ENCODE measurements around the gene LMCD1.

Gene LMCD1

DNA sequence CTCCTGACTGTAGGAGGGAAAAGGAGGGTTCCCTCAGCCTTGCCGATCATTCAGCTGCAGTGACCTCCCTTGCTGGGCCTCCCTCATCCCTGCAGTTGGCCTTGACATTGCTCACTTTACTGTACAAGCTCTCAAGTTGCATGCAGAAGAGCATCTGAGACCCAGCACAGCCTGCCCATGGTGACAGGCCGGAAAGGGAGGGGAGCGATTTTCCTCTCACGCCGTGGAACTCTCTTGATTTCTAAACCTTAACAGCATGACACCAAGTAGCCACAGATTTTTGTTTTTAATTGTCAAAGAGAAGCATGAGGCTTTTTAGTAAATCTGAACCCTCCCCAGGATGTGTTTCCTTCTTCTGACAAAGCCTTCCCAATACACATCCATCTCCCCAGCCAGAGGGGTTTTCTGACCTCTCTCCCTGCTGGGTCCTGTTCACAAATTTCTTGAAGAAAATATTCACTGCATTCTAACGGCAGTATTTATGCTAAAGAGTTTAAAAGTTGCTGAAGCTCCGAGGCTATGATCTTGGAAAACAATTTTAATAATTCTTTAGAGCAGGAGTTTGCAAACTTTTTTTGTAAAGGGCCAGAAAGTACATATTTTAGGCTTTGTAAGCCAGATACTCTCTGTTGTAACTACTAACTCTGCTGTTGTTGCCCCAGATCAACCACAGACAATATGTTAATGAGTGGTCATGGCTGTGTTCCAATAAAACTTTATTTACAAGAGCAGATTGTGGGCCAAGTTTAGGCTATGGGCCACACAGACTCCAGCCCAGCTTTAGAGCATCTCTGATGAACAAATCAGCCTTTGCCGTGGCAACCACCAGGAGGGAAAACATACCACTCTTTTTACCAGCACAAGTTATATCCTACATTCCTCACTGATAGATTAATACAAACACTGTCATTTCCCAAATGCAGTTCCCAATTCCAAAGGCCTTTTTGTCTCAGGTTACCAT lies 34.8 kb downstream of the LMCD1 start:
- peak; percentile 58 to 67 for DNase-seq (ENCODE audit: low read depth in 2 of 2)

DNA sequence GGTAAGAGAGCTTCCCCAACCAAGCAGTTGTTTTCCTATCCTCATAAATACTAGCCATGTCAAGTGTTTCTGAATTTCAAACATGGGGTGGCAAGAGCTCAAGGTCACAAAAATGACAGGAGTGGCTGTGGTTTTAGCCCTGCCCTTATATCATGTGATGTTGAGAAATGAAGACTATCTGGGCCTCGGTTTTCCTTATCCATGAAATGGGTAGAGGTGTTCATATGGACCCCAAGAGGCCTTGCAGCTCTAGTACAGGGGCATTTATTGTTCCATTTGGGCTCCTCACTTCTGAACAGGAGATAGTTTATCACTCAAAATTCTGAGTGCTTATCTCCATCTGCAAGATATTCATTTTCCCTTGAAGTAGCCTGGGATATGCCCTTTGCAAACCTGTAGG lies 35.8 kb downstream of the LMCD1 start:
- no peak for DNase-seq (ENCODE audit: low read depth in 2 of 2)

DNA sequence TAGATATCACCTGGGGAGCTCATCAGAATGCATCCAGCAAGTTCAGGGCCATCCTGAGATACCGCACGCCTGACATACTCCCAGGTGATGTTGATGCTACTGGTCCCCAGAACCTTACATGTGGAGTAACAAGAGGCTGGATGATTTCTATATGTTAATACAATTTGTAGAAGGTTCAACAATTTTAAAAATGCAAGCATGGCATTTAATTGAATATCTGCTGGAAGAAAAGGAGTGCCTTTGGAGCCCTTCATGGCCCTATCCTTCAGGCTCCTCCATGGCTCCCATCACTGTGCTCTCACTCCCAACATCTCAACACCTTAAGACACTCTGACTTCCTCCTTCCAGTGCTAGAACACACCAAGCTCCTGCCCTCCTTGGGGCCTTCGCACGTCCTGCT lies 36.6 kb downstream of the LMCD1 start:
- no peak for DNase-seq (ENCODE audit: low read depth in 2 of 2)

DNA sequence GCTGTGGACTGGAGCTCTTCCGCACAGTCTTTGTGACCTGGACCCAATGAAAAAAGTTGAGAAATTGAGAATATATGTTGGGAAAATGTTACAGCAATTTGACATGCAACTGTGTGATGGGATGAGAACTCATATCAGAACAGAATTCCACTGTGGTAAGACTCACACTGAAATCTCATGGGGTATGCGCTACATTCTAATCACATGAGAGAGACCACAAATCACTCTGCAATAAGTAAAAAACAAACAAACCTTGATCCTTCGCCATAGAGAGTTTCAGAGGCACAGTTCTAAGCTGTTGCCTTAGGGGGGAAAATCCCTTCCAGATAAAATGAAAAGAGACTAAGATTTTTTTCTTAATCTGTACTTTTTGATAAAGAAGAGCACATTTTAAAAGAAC lies 37.3 kb downstream of the LMCD1 start:
- DNase-seq (ENCODE audit: low read depth in 2 of 2), result peak; percentile 82 to 85

DNA sequence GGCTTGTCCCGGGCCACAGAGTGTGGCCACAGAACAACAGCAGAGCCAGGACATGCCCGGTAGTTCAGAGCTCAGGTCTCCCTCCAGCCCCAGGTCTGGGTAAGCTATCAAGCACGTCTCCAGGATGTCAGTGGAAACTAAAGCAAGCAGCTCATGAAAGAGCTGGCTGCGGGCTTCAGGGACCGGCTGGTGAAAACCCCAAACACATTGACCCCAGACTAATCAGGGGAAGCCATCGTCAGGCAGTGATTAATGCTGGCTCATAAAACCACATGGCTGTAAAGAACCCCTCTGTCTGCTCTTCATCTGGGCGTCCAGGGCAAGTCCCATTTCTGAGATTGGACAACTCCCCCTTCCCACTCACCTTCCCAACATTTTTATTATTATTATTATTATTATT lies 37.8 kb downstream of the LMCD1 start:
- DNase-seq (ENCODE audit: low read depth in 2 of 2), result peak in 1 of 2 experiments; percentile 47

DNA sequence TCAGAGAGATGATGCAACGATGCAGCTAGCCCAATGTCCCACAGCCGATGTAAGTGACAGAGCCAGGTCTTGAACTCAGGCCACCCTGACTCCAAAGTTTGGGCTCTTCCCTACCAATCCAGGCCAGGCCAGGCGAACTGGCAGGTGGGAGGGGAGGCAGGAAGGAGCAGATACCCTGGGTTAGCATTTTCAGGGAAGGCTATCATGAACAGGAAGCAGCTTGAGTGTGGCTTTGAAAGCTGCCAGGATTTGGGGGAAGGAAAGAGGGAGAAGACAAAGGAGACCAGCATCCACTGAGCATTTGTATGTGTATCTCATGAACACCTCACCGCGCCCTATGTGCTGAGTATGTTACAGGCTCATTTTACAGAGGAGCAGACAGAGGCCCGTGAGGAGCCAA lies 38.8 kb downstream of the LMCD1 start:
- no peak for DNase-seq (ENCODE audit: low read depth in 2 of 2)

DNA sequence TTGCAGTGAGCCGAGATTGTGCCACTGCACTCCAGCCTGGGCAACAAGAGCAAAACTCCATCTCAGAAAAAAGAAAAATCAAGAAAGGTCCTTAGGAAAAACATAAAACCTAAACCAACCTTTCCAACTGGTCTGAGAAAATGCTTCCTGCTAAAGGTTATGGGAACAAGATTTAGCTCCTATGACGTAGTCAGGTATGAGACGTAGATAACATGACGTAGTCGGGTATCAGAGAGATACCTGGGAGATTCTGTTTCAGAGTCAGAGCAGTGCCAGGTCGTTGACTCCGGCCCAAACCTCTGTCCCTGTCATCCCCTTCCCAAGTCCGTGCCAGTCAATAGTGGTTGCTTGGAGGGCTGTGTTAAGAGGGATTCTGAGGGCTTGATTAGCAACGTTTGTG lies 39.9 kb downstream of the LMCD1 start:
- DNase-seq (ENCODE audit: low read depth in 2 of 2), result no peak

DNA sequence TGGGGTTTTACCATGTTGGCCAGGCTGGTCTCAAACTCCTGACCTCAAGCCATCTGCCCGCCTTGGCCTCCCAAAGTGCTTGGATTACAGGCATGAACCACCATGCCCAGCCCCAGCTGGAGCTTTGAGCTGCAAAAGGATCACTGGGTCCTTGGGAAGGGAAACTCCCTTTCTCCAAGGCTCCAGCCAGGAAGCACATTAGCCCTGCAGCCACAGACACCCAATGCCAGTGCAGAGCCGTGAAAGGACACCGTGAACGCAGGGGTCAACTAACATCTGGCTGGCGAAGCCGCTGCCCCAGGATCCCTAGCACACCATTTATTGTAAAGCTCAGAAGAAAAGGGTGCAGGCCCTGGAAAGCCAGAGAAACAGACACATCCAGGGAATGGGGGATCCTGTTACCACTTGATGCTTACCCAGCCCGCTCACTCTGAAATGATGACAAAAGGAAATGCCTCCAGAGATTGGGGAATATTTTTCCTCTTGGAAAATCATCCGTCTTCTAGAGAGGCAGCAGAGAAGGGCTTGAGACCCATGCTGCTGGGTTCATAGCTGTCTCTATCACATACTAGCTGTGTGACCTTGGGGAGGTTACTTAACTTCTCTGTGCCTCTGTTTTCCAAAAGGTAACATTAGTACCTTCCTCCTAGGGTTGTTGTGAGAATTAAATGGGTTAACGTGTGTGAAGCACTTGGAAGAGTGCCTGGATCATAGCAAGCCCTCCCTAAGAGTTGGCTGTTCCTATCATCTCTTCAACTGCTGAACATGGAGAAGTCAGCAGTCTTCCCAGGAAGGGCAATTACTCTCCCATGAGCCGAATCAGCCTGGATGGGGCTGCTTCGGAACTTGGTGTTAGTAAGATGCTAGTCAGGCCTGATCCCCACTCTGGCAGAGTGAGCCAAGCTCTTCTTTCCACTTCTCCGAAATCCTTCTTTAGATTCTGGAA lies 40.8 kb downstream of the LMCD1 start:
- no peak for DNase-seq (ENCODE audit: low read depth in 2 of 2)

DNA sequence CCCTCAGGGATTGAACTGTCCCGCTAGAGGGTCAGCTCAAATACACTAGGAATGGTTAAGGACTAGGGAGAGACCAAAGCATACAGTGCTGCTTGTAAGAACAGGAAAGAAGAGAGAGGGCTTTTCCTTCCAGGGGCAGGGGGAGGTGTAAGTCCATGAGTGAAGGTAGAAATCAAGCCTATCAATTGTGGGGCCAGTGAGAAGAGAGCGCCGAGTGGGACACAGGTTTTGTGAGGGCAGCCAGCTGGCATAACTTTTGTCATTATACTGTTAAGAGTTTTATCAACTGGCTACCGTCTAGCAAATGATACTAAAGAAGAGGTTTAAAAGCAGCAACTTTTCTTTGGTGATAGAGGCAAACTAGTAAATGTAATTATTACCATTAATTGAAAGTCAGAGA lies 45.0 kb downstream of the LMCD1 start:
- no peak for DNase-seq (ENCODE audit: low read depth in 2 of 2)

DNA sequence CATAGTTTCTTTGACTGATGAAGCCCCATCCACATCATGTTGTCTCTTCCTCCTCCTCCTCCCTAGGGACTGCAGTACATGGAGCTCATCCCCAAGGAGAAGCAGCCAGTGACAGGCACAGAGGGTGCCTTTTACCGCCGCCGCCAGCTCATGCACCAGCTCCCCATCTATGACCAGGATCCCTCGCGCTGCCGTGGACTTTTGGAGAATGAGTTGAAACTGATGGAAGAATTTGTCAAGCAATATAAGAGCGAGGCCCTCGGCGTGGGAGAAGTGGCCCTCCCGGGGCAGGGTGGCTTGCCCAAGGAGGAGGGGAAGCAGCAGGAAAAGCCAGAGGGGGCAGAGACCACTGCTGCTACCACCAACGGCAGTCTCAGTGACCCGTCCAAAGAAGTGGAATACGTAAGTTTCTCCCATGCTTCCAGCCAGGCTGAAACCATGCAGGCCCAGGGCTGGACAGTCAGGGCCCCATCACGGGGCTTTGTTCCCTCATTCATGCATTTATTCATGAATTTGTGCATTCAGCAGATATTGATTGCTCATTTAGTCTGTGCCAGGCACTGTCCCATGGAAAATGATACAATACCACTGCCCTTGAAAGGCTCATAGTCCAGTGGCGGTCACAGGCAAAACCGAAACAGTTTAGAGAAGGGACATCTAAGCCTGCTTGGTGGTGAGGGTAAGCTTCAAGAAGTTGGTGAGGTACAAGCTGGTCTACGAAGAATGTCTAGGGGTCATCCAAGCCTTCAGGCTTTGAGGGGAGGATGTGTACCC lies 47.1 kb downstream of the LMCD1 start:
- DNase-seq (ENCODE audit: low read depth in 2 of 2), result no peak

DNA sequence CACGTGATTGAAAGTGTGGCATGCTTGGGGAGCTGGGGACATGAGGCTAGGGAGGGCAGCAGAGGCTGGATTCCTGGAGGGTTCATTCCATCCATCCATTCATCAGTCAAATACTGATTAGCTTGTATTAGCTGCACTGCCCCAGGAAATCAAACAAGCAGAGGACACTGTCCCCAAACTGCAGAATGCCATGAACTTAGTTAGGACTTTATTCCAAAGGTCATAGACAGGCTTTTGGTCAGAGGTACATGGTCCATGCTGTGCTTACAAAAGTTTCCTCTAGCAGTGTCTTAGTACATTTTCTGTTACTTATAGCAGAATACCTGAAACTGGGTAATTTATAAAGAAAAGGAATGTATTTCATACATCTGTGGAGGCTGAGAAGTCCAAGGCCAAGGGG lies 47.7 kb downstream of the LMCD1 start:
- no peak for DNase-seq (ENCODE audit: low read depth in 2 of 2)

DNA sequence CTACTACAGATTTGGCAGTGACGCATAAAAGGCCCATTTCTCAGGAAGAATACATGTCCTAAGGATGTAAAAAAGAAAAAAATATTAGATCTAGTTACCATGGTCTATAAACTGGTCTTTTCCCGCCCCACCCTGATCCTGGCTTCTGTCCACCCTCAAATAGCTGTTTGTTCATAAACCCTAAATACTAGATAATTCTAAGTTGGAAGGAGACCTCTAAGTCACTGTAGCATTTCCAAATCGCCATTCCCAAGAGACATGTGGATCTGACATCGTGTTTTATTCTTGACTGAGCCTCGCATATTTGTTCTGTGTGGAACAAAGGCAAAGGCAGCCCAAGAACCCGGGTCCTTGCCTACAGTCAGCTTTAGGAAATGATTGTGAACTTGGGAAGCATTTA lies 49.0 kb downstream of the LMCD1 start:
- DNase-seq (ENCODE audit: low read depth in 2 of 2), result no peak

DNA sequence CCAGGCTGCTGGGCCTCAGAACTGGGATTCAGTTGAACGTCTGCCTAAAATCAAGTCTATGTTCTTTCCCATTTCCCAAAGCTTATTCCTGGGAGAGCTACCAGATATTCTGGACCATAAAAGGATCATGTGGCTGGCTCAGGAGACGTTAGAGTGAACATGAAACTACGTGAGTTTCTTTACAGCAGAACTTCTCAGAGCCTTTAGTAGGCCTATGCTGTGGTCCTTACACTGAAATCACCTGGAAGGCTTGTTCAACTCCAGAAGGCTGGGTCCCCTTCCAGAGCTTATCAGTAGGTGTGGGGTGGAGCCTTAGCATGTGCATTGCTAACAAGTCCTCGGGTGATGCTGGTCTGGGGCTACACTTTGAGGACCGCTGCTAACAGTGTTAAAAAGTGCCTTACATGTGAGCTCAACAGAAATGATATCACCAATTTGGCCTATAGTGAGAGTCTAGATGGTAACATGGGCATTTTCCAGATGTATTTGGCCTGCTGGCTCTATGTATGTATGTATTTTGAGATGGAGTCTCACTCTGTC lies 50.7 kb downstream of the LMCD1 start:
- DNase-seq (ENCODE audit: low read depth in 2 of 2), result no peak

DNA sequence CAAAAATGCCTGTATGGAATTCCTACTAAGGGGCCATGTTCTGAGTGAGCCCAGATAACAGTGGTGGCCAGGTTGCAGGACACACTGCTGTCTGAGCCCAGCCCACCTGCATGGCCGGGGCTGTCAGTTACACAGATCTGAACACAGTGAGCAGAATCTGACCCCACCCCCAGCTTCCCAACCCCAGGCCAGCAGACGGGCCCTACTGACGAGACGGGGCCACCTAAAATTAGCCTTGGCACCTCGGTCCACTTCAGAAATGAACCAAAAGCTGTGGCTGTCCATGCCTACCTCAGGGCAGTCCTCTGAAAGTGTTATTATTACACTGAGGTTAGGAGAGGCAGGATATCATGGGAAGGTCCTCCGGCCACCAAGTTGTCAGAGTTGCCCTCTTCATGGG lies 51.8 kb downstream of the LMCD1 start:
- DNase-seq (ENCODE audit: low read depth in 2 of 2), result no peak

DNA sequence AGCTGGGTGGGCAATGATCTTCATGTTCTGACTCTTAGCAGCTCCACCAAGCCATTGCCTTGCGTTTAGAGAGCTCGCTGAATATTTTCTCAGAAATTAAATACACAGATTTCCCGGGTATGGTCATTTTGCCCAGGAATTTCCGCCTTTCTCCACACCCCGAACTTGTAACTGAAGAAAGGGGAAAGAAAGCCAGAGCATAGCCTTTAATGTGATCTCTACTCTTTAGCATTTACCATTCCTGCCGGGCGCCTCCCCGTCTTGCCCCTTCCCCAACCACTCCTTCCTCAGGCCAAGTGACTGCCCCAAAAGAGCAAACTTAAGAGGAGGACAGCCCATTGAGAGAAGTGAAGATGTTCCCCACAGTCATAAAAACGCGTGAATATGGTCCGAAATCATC lies 53.1 kb downstream of the LMCD1 start:
- DNase-seq (ENCODE audit: low read depth in 2 of 2), result no peak

DNA sequence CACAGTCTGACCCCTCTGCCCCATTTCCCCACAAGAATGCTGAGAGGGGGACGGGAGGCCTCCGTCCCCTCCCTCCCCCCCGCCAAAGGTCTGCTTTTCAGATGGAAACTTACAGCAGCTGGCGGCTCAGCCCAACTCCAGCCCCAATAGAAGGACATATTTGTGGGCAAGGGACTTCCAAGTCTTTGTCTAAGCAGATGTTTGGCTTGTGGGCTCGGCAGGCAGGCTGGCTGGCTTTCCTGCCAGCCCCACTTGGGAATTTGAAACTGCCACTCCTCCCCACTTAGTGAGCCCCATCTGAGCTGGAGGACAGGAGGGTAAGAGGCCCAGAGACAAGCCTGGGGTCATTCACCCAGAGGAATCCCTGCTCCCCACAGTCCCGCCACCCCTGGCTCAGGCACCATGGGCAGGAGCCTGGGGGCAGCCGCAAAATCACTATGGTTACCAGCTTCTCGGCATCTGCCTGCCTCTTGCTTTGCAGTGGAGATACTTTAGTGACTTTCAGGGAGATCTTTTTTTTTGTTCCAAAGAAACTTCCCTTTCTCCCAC lies 53.6 kb downstream of the LMCD1 start:
- peak; percentile 81 to 82 for DNase-seq (ENCODE audit: low read depth in 2 of 2)

DNA sequence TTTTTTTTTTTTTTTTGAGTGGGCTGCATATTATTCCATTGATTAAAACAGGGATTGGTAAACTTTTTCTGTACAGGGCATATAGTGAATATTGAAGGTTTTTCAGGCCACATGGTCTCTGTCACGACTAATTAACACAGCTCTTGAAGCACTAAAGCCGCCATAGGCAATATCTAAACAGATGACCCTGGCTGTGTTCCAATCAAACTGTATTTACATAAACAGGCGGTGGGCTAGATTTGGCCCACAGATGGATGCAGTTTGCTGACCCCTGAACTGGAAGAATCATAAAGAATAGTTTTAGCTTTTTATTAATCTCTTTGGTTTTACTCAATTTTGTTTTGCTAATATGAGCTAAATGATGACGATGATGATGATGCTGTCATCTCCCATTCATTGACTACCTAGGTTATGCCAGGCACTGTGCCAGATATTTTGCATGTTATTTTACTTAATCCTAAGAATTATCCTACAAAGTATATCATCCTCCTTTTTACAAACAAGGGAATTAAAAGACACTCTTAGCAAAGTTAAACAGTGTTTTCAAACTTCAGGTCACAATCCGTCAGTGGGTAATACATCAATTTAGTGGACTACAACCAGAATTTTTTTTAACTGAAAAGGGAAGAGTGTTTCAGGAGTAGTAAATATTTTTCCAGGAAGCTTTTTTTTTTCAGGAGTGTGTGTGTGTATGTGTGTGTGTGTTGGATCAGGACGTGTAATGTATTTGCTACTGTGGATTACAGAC lies 54.3 kb downstream of the LMCD1 start:
- DNase-seq (ENCODE audit: low read depth in 2 of 2), result no peak

DNA sequence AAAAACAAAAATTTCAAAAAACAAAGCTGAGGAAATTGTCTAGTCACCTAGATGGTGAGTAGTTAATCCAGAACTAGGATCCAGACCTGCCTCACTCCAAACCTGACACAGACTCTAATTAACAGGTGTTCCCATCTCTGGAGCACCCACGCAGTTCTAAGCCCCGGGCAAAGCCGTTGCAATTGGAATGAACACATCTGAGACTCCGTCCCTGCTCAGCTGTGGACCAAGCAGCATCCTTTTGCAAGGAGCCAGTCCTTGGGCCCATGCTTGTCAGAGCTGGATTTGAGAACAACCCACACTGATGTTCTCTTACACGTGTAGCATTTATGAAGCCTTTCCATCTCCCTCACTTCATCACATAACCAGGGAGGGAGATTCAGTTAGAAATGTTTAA lies 54.8 kb downstream of the LMCD1 start:
- no peak for DNase-seq (ENCODE audit: low read depth in 2 of 2)

DNA sequence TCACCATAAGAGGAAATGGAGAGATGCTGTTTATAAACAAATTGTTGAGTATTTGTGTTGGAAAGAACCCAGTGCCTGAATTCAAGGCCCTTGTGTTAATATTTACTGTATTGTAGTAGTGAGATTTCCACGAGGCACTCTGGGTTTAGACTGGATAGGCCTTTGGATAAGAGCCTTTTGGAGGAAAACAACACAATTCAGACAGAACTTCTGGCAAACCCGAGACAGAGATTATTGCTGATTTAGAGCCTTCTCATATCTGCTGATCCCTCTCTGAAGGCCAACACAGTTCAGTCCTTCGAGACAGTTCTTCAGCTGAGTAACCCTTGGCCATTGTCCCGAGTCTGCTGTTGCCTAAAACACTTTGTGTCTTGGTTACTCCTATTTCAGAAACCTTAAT lies 55.7 kb downstream of the LMCD1 start:
- DNase-seq (ENCODE audit: low read depth in 2 of 2), result no peak

DNA sequence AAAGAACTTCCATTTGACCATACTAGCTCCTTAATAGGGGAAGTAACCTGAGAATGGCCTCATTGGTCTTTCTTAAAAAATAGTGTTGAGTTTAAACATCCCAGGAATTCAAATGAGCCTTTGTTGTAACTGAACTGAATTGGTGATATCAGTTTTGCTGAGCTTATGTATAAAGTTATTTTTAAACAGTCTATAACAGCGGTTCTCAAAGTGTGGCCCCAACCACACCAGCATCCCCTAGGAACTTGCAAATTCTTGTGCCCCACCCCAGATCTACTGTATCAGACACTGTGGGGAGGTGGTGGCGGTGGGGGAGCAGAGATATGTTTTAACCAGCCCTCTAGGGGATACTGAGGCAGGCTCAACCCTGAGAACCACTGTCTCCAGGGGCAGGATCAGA lies 57.0 kb downstream of the LMCD1 start:
- DNase-seq (ENCODE audit: low read depth in 2 of 2), result no peak

DNA sequence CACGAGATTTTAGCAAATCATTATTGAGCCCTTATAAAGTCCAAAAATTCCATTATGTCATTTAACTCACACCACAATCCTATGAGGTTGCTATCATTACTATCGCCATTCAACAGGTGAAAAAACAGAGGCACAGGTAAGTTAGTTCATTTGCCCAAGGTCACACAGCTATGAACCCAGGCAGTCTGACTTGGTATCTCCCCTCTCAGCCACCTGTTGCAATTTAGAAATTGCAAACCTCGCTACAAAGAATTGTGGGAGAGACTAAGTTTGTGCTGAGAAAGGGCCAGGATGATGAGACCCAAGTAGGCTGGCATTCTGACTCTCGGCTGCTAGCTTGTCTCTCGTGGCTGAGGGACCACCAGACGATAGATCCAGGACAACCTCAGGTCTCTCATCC lies 57.7 kb downstream of the LMCD1 start:
- no peak for DNase-seq (ENCODE audit: low read depth in 2 of 2)
